Measurements from ENCODE around the gene PWWP2B.
"Not testable (repeated sequence)": the region's sequence is repeated elsewhere in the genome, so short reads cannot be mapped to it uniquely, and the experiment has no call there.

Gene PWWP2B

DNA sequence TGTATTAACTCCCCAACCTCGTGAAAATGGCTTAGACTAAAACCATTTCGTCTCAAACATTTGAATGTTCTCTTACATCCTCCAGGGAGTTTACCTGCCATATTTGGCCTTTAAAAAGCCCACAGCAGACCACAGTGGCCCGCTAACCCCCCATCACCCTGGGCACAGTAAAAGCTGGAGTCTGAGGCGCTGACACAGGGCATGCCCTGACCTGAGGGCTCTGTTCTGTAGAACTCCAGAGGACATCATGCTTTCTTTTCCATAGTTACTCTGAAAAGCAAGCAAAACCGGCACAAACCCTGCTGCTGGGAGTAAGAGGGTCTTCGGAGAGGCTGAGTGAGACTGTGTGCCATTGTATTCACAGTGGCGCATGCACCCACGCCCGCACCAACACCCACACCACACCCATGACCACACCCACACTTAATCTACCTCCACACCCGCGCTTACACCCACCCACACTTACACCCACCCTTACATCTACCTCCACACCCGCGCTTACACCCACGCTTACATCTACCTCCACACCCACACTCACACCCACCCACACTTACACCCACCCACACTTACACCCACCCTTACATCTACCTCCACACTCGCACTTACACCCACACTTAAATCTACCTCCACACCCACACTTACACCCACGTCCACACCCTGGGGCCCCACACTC lies 32.9 kb upstream of the PWWP2B start:
- peak; percentile 37 for DNase-seq (ENCODE audit: low spot score)

DNA sequence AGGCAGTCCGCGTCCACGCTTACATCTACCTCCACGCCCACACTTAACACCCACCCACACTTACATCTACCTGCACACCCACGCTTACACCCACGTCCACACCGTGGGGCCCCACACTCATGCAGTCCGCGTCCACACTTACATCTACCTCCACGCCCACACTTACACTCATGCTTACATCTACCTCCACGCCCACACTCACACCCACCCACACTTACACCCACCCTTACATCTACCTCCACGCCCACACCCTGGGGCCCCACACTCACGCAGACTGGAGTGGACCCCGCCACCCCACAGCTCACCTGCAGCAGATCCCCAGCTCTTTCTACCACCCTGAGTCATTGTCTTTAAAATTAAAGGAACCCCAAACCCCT lies 32.4 kb upstream of the PWWP2B start:
- DNase-seq (ENCODE audit: low spot score), result no peak

DNA sequence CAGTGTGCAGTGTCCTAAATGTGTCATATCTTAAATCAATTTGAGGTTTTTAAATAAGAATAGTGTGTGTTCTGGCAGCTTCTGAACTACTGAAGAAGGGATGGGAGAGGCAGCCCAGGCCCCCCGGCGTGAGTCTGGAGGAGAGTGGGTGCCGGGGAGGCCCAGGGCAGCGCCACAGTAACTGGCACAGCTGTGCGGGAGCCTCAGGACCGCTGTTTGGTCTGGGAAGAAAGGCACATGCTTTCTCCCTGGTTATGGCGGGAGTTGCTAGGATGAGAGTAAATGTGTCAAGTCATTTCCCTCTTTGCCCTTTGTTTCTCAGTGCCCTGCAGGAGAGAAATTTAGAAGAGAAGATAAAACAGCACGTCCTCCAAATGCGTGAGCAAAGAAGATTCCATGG lies 31.9 kb upstream of the PWWP2B start:
- no peak for DNase-seq (ENCODE audit: low spot score)

DNA sequence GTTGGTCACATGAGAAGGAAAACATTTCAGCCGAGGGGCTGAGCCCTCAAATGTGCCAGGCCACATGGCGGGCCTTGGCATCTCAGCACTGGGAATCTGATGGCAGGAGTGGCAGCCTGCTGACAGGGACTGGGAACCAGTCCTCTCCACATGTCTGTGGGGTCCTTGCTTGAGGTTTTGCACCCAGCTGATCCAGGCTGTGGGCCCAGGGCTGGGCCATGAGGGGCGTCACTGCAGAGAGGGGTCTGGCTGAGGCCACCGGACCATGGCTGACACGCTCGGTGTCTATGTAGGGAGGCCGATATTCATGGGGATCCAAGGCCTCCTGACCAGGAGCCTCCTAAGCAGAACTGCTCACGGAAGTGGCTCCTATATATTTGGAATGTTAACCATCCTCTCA lies 31.0 kb upstream of the PWWP2B start:
- no peak for DNase-seq (ENCODE audit: low spot score)

DNA sequence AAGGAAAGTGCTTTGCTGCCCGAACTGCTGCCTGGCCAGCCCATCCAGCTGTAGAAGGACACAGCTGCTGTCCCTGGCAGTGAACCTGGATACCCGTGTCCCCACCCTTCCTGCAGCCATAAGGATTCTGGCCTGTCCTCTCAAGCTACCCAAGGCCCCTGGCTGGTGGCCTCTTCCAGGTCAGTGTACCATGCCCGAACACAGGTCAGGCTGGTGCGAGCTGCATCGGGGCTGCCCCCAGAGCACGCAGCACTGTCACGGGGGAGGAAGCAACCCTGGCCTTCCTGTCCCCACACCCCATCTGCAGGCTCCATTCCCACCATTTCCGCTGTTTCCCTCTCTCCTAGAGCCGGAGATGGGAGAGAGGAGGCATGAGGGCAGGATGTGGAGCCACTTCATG lies 30.5 kb upstream of the PWWP2B start:
- DNase-seq (ENCODE audit: low spot score), result no peak

DNA sequence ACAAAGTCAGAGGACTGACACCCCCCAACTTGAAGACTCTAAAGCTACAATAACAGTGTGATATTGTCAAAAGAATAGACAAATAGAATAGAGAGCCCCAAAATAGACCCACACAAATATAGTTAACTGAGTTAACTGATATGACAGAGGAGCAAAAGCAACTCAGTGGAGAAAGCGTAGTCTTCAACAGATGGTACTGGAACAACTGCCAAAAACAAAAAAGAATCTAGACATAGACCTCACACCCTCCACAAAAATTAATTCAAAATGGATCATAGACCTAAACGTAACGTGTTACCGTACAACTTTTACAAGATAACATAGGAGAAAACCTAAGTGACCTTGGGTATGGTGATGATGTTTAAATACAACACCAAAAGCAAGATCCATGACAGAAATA lies 28.6 kb upstream of the PWWP2B start:
- no peak for DNase-seq (ENCODE audit: low spot score)

DNA sequence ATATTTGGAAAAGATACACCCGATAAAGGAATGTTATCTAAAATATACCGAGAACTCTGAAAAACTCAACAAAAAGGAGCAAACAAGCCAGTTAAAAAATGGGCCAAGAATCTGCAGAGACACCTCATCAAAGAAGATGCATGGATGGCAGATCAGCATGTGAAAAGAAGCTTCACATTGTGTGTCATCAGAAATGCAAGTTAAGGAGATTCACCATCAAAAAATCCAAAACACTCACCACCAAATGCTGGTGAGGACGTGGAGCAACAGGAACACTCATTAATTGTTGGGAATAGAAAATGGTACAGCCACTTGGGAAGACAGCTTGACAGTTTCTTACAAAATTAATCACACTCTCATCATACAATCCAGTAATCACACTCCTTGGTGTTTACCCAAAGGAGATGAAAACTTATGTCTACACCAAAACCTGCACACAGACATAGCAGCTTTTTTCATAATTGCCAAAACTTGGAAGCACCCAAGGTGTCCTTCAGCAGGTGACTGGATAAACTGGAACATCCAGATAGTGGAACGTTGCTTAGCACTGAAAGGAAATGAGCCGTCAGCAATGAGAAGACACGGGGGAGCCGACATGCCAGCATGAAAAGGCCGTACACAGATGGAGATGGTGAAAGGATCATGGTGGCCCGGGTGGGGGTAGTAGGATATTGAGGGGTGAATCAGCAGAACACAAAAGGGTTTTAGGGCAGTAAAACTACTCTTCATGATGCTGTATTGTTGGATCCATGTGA lies 27.9 kb upstream of the PWWP2B start:
- DNase-seq (ENCODE audit: low spot score), result no peak

DNA sequence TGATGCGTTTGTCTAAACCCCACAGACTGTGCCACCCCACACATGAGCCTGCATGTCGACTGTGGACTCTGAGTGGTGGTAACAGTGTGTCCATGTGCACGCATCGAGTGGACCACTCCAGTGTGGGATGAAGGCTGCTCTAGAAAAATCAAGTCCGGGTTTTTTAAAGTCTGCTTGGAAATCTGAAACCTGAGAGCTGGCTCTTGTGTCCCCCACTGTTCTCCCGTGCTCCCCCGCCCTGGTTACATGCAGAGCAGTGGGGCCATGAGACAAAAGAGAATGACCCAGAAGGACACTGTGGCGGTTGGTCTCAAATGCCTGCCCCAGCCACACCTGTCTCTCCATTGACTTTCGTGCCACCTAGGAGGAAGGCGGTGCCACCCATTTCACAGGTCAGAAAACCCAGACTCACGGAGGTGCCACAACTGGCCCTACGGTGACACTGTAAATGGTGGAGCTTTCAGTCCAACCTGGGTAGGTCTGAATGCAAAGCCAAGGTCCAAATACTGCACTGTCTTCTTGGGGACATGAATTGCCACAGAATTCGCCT lies 27.3 kb upstream of the PWWP2B start:
- no peak for DNase-seq (ENCODE audit: low spot score)

DNA sequence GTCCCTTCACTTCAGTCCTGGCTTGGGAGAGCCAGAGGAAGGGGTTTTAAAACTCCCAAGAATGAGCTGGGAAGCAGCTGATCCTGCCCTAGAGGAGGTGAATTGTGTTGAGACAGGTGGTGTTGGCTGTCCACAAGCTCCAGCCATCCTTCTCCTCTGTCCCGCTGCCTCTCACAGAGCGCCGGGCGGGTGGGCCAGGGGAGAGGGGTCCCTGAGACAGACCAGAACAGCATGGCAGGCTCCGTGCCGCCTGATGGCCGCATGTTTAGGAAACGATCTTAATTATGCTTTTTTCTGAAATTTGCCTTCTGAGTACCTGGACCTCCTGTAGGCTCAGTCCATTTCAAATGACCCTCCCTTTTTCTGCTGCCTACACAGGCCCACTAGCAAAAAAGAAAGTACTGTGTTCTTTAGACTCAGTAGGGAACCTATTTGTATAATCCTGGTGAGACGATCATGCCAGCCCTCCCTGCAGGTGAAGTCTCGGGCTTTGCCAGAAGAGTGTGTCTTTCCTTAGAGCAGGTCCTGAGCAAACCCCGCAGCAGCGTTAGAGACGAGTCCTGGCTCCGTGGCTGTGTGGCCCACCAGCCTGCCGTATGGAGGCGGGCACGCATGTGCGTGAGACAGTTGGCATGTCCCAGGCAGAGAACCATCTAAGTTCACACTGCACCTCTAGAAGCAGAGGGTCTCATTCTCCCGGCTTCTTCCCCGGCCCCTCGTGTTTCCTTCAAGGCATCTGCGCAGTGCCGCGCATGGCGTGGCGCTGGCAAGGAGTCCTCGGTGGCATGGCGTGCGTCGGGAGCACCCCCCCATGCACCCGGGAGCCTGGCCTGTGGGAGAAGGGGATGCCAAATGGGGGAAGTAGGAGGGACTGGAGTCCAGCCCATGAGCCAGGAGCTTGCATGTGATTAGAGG lies 26.3 kb upstream of the PWWP2B start:
- no peak for DNase-seq (ENCODE audit: low spot score)

DNA sequence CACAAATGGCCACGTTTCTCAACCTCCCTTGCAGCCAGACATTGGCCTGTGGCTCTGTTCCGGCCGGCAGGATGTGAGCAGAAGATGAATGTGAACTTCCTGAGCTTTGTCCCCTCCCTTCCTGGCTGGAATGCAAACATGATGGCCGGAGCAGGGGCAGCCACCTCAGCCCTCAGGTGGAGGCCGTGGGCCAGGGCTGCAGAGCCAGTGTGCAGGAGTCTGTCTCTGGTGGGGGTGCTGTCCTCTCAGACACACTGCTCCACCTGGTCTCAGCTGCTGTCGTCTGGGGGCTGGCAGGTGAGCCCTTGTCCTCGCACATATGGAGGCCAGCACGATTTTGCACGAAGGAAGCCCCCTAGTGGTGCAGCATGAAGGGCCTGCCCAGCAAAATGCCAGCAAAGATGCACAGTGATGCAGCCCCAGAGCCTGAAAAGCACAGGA lies 25.3 kb upstream of the PWWP2B start:
- no peak for DNase-seq (ENCODE audit: low spot score)

DNA sequence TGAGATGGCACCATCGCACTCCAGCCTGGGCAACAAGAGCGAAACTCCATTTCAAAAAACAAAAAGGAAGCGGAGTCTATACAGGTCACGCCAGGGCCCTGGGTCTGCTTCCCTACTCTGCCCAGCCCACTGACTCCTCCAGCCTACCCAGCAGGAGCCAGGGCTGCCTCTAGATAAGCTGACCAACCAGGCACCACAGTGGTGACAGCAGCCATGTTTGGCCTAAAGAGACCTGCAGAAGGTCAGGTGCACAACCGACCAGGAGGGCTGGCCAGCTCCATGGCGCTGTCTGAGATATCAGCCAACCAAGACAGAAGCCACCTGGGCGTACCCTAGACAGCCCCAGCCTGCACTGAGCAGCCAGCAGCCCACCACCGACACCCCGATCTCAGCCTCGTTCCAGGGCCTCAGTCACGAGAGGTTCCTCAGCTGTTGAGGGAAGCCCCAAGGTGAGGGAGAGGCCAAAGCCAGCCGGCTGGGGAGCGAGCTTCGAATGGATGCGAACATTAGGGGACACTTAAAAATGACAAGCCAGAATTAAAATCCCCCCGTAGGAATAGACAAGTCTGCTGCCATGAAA lies 24.4 kb upstream of the PWWP2B start:
- DNase-seq (ENCODE audit: low spot score), result no peak

DNA sequence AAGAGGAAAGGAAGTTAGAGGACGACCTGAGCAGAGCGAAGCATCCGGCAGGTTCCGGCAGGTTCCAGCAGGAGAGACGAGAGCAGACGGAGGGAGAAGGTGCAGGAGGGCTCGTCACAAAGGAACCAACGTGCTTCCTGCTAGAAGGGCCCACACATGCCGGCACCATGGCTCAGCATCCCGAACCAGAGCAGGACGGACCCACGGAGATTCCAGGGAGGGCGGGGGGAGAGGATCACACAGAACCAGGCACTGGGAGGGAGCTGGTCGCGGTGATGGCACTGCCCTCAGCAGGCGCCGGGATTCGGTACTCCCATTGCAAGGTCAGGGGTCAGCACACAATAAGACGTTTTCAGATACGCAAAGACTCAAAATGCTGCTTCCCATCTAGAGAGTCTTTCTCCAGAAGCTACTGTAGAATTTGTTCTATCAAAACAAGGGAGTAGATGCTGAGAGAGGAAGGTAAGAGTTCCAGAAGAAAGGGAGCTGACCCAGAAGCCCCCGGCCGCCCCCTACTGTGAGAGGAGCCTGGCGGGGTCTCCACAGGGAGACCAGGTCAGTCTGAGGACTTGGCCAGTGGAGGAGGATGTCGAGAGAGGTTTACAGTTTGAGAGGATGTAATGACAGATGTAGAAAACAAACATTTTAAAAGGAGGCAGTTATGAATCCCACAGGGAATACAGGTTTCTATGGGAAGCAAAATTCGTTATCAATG lies 23.6 kb upstream of the PWWP2B start:
- DNase-seq (ENCODE audit: low spot score), result no peak

DNA sequence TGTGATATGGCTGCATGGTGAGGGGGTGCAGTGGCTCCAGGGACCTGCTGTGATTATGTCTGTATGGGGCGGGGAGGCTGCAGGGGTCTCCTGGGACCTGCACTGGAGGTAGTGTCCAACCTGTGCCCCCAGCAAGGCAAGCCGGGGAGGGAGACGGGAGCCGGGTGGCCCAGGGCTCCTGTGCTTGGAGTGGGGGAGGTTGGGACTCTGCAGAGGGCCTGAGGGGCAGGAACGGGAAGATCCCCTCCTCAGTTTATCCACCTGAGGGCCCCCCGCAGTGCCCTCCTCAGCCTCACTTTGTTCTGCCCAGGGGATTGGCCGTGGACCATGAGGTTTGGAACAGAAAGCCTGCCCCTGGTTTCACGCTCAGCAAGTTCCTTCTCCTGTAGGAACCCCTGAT lies 22.8 kb upstream of the PWWP2B start:
- DNase-seq (ENCODE audit: low spot score), result no peak

DNA sequence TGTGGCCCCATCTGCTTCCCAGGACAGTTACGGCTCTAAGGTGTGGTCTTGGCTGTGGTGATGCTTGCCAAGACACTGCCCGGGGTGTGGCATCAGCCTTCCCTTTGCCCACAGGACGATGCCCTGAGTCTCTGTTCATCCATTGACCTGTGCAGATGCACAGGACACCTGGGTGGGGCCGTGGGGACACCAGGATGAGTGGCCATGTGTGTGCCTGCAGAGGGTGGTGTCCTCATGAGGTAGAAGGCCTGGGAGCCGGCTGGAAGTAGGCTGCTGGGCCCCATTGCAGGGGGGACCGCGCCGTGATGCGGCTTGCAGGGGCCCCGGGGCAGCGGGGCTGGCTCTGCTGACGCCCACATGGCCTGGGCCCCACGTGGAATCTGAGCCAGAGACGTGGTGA lies 22.4 kb upstream of the PWWP2B start:
- DNase-seq (ENCODE audit: low spot score), result no peak

DNA sequence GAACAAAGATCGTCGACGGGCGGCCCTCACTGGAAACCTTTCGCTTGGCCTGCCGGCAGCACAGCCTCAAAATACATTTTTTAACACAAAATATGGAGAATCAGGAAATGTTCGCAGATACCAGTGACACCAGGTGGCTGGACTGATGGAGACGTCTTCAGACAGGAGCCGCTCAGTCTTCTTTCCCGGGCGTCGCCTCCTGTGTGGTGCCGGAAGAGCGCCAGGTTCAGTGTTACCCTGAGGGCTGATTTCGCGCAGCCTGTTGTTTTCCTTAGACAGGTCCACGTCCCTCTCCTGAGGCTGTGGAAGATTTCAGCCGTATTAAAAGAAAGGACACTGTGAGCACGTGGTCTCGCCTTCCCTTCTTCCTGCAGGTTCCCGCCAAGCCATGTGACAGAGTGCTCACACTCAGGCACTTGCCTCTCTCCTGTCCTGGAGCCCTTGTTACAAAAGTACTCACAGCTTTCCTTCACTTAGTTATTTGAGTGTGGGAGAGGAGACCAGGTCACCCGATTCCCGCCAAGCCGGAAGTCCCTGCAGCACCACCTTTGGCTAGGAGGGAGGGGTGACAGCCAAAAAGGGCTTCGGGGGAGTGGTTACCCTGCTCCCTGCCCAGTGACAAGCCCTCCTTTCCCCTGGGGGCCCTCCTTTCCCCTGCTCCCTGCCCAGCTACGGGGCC lies 21.7 kb upstream of the PWWP2B start:
- no peak for DNase-seq (ENCODE audit: low spot score)

DNA sequence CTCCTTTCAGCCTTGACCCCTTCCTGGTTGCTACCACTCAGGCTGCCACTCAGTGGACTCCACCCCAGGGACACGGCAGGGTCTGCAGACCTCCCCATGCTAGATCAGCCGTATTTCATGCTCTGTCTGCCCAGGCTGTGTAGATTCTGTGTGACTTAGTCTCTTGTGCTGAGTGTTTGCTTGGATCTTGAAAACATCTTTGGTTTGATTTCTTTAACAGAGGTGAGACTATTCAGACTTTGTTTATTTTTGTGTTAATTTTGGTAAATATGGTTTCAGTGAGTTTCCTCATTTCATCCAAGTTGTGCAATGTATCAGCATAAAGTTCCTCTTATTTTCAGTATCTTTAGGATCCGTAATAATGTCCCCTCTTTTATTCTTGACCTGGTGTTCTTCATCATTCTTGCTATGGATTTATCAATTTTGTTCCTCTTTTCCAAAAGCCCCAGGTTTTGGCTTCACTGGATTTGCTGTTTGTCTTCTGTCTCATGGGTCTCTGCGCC lies 21.2 kb upstream of the PWWP2B start:
- DNase-seq (ENCODE audit: low spot score), result no peak

DNA sequence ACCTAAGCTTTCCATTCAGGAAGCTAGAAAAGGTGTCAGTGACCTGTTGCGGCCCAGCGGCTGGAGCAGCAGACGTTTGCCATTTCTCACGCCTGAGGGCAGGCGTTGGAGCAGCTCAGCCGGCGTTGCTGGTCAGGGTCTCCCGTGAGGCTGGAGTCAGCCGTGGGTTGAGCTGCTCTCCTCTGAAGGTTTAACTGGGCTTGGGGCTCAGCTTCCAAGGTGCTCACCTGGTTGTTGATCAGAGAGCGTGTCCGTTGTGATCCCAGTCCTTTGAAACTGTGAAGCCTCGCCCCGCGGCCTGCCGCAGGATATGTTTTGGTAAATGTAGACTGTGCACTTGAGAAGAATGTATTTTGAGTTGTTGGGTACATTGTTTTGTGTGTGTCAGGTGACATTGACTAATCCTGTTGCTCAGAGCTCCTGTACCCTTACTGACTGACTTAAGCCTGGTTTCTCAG lies 20.6 kb upstream of the PWWP2B start:
- no peak for DNase-seq (ENCODE audit: low spot score)

DNA sequence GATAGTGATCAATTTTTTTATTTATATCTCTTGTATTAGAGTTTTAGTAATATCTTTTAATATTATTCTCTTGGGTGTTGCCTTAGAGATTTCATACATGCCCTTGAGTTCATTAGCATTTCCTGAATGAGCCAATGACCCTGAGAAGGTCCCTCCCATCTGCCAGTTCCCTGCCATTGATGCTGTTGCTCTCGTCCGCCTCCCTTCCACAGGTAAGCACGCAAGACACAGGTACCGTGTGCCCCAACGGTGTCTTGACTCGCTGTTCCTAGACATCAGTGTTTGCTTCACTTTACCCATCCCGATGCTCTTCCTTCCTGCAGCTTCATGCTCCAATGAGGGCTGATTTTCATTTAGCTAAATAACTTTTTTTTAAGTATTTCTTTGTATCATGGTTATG lies 19.7 kb upstream of the PWWP2B start:
- DNase-seq (ENCODE audit: low spot score), result no peak

DNA sequence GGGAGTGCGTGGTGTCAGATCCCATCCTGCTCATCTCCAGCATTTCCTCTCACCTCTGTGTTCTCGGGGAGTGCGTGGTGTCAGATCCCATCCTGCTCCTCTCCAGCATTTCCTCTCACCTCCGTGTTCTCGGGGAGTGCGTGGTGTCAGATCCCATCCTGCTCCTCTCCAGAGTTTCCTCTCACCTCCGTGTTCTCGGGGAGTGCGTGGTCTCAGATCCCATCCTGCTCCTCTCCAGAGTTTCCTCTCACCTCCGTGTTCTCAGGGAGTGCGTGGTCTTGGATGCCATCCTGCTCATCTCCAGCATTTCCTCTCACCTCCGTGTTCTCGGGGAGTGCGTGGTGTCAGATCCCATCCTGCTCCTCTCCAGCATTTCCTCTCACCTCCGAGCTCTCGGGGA lies 18.0 kb upstream of the PWWP2B start:
- DNase-seq (ENCODE audit: low spot score), result not testable (repeated sequence)

DNA sequence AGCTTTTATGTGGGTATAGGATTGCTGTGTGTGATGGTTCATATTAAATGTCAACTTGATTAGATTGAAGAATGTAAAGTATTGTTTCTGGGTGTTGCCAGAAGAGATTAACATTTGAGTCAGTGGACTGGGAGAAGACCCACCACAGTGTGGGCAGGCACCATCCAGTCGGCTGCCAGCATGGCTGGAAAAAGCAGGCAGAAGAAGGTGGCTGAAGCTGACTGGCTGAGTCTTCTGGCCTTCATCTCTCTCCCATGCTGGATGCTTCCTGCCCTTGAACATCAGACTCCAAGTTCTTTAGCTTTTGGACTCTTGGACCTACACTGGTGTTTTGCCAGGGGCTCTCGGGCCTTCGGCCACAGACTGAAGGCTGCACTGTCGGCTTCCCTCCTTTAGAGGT lies 16.0 kb upstream of the PWWP2B start:
- DNase-seq (ENCODE audit: low spot score), result not testable (repeated sequence)

DNA sequence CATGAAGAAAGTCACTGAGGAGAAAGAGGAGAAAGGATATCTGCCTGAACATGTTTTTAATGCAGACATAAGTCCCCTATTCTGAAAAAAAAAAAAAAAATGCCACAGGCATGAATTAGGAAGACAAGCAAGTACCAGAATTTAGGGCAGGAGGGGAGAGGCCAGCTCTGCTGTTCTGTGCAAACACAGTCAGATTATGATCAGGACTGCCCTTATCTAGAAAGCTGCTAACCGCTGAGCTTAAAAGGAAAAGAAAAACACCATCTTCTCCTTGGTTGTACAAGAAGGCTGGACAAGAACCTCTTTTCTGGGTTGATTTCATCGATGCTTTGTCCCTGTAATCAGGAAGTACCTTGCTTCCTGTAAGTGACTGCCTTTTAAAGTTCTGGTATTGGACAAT lies 15.3 kb upstream of the PWWP2B start:
- no peak for DNase-seq (ENCODE audit: low spot score)

Data from germinal center (tissue), 1 donor.